GM18508 (cell line): ENCODE results near the gene MORC2.

Experiments used
- ATAC-seq: cut with Tn5 transposase; IDR thresholded peaks from one replicate; pipeline ENCODE4 v1.9.1; 2021; ENCODE audit warnings: moderate number of reproducible peaks; ENCODE audit not compliant: insufficient read depth, unreplicated experiment

The MORC2 gene

GRCh38 chr22:30953206-30953605 is 15.4 kb downstream of the MORC2 start:
- no peak for ATAC-seq

- no peak for ATAC-seq
These were observed 18.5 kb downstream of the MORC2 start for GRCh38 chr22:30949934-30950660.

- ATAC-seq = no peak
These were observed 19.6 kb downstream of the MORC2 start for GRCh38 chr22:30948930-30949342.

DNA sequence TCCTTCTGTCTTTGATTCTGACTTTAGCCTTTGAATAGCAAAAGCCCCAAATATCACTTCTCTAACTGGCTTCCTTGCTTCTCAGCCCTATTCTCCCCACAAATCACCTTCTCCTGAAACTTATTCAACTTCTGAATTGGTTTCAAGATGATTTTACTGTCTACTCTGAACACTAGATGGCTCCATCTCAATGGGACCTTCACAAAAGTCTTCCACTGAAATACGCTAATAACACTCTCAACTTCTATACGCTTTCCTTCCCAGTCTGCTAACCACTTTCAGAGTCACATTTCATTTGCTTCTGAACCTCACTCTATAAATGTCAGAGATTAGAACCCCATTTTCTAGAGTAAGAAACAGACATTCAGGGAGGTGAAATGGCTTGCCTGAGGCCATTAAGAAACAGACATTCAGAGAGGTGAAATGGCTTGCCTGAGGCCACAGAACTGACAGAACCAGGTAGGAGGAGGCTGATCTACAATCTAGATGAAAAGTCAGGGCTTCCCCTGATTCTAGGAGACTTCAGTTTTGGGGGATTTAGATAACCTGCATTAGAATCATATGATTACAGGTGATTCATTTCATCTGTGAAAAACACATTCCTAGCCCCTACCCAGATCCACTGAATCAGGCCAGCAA is 20.6 kb downstream of the MORC2 start:
- ATAC-seq = no peak

DNA sequence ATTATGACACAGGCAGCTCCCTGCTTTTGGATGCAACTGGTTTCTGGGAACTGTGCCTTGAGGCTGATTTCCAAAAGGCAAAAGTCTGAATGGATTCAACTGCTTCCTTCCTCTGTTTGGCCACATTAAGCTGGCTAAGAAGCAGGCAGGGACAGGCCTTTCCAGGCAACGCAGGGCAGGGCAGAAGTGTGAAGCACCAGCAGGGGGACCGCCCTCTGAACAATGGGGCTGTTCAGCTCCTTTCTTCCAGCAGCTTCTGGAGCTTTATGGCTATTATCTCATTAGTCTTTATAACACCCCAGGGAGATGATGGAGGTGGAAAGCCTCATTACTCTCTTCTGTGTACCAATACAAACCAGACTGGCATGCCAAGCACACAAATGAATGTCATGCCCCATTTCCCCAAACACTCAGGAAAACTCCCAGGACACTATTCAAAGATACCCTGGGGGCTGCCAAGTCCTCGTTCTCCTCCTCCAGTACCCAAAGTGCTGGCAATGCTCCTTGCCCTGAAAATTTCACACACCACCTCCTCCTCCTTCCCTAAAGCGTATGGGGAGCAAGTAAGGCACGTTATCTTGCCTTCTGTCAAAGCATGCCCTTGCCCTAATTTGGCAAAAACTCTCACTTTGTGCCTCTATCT is 21.3 kb downstream of the MORC2 start:
- ATAC-seq = no peak

- no peak for ATAC-seq
These were observed 22.2 kb downstream of the MORC2 start for GRCh38 chr22:30946354-30946753.

DNA sequence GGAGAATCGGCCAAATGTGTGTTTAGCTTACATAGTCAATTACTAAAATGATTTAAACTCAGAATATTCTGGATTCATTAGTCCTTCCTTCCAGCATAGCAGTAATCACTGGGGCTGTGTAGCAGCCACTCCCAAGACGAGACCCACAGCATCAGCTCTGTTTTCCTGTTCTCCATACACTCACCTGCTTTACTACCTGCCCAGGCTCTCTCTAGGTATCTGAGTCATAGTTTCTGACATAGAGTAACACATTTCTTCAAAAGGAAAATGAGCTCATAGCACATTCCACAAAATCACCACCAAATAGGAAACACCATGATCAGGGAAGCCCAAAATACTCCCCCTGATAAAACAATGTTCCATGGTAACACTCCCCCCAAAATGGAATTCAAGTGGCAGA is 22.9 kb downstream of the MORC2 start:
- ATAC-seq = no peak

DNA sequence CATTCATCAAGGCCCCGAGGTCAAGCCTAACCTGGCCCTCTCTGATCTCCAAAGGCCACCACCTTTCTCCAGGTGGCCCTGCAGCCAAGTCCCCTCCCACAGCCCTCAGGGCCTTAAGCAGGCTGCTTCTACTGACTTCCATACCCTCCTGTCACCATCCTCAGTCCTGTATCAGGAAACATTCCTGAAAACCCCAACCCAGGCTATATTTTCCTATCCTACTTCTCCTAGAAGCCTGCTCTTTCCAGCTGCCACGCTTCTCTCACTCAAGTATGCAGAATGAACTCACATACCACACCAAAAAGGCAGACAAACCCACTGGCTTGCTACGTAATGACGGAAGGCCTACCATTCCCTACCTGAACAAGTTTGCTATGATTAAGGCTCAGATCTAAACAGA is 23.6 kb downstream of the MORC2 start:
- no peak for ATAC-seq

DNA sequence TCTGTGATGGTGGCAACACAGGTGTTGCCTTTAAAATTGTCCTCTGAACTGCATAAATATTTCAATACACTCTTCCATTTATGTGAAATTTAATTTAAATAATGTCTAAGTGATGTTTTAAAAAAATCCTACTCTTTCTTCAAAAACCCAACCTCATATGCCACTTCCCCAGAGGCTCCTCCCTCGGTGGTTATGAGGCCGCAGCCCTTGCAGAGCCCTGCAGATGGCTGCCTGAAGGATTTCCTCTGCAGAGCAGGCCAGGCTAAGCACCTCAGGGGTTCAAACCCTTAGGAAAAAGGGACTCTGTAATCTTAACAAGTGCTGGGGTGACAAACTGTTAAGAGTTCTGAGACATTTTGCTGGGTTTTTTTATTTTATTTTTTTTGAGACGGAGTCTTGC is 25.2 kb downstream of the MORC2 start:
- no peak for ATAC-seq

GRCh38 chr22:30941363-30941740 is 27.2 kb downstream of the MORC2 start:
- ATAC-seq = no peak

GRCh38 chr22:30940685-30941362 is 27.8 kb downstream of the MORC2 start:
- no peak for ATAC-seq

GRCh38 chr22:30934053-30934452 is 34.5 kb downstream of the MORC2 start:
- ATAC-seq = no peak

GRCh38 chr22:30933457-30933856 is 35.1 kb downstream of the MORC2 start:
- no peak for ATAC-seq

- ATAC-seq = no peak
These were observed 35.9 kb downstream of the MORC2 start for GRCh38 chr22:30932661-30933060.

GRCh38 chr22:30931541-30932300 is 36.9 kb downstream of the MORC2 start:
- no peak for ATAC-seq

DNA sequence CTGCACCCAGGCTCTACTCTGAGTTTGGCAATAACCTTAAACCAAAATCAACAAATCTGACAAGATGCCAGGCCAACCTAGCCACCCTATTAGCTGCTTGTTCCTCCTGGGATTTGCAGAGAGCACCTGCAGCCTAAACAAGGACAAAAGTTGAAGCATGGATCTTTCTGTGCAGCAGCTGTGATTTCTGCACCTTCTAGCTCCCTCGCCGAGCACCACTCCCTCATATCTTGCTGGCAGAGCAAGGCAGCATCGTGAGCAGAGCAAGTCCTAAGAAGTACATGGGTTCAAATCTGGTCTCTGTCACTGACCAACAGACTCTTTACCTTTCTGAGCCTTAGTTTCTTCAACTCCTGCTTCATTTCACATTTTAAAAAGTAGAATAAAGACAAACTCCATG is 38.3 kb downstream of the MORC2 start:
- no peak for ATAC-seq

DNA sequence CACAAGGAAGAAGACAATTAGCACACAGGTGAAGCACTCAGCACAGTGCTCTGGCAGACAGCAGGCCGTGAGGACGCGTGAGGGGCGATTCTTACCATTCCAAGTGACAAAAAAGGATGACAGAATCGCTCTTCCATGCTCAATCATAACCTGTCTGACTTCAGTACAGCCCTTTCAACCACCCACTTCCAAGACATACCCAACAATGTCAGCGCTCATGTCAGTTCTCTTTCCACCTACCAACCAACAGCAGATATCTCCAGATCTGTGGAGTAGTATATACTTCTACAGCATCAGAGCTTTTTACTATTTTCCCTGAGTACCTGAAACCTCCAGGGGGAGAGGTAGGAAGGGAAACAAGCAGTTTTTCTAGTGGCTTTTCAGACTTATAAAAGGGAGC is 40.2 kb downstream of the MORC2 start:
- no peak for ATAC-seq

- ATAC-seq = no peak
These were observed 40.8 kb downstream of the MORC2 start for GRCh38 chr22:30927806-30928205.

DNA sequence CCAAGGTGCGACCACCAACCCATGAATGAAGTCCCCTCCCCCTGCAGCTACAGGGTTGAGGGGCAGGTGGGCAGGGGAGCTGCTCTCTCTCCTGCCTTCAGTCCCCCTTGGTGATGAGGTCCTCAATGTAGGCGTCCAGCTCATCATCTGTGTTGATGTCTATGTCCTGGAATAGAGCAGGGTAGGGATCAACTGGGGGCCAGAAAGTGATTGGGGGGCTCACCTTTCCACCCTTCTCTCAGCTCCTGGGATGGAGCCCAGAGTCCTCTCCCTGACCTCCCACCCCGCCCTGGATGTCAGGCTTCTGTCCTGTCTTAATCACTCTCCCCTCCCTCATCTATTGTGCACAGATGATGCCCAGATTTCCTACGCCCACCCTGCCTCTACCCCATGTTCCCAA is 41.9 kb downstream of the MORC2 start:
- ATAC-seq = no peak

- no peak for ATAC-seq
These were observed 42.9 kb downstream of the MORC2 start for GRCh38 chr22:30925667-30926066.
